Embryonic facial prominence (tissue), 1 donor: ENCODE results near the gene KRT84.
A peak's percentile ranks its signal among the peaks of the same experiment; 100 is the strongest.
"Not testable (repeated sequence)": the region's sequence is repeated elsewhere in the genome, so short reads cannot be mapped to it uniquely, and the experiment has no call there.

Experiments
- DNase-seq: peaks from one replicate; pipeline ENCODE4 v3.0.0-alpha.2; 2016; ENCODE audit errors: extremely low spot score

The KRT84 gene

GRCh38 chr12:52360106-52360662 is 25.3 kb downstream of the KRT84 start:
- DNase-seq, result no peak

- no peak for DNase-seq
These were observed 25.8 kb downstream of the KRT84 start for GRCh38 chr12:52359621-52360061.

- DNase-seq, result no peak
These were observed 26.7 kb downstream of the KRT84 start for GRCh38 chr12:52358575-52359350.

GRCh38 chr12:52356762-52357580 is 28.5 kb downstream of the KRT84 start:
- DNase-seq, result no peak

GRCh38 chr12:52356031-52356761 is 29.3 kb downstream of the KRT84 start:
- no peak for DNase-seq

GRCh38 chr12:52355176-52355575 is 30.3 kb downstream of the KRT84 start:
- DNase-seq, result no peak

GRCh38 chr12:52354200-52354599 is 31.3 kb downstream of the KRT84 start:
- peak; percentile 7 for DNase-seq

- DNase-seq, result no peak
These were observed 31.7 kb downstream of the KRT84 start for GRCh38 chr12:52353766-52354165.

GRCh38 chr12:52352951-52353350 is 32.5 kb downstream of the KRT84 start:
- DNase-seq, result no peak

- DNase-seq, result no peak
These were observed 34.0 kb downstream of the KRT84 start for GRCh38 chr12:52351196-52352059.

GRCh38 chr12:52350786-52351185 is 34.7 kb downstream of the KRT84 start:
- DNase-seq, result no peak

- DNase-seq, result no peak
These were observed 35.3 kb downstream of the KRT84 start for GRCh38 chr12:52350021-52350620.

GRCh38 chr12:52349196-52349595 is 36.3 kb downstream of the KRT84 start:
- no peak for DNase-seq

- DNase-seq, result no peak
These were observed 37.6 kb downstream of the KRT84 start for GRCh38 chr12:52347551-52348510.

- DNase-seq, result no peak
These were observed 38.4 kb downstream of the KRT84 start for GRCh38 chr12:52347016-52347415.

GRCh38 chr12:52346593-52346992 is 38.9 kb downstream of the KRT84 start:
- no peak for DNase-seq

GRCh38 chr12:52345041-52345440 is 40.4 kb downstream of the KRT84 start:
- DNase-seq, result not testable (repeated sequence)

- no peak for DNase-seq
These were observed 41.3 kb downstream of the KRT84 start for GRCh38 chr12:52344111-52344510.

- no peak for DNase-seq
These were observed 41.9 kb downstream of the KRT84 start for GRCh38 chr12:52343550-52343949.
